Measurements from ENCODE around the gene DUSP9.

The DUSP9 gene

DNA sequence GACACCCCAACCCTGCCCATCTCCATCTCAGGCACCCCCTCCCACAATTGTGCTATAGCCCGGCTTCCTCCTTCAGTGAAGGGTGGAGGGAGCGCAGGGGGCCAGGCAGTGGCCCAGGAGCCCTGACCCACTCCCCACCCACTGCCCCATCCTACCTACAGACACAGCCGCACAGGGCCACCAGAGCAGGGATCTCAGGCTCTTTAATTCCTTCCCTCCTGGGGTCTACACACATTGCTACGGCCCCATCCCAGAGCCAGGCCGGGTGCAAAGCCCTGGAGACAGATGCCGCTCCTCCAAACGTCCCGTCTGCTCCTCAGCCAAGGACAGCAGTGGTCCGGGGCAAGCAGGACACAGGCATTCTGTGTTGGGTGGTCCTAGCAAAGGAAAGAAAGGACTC, 12.8 kb upstream of the DUSP9 start:
- TF ChIP-seq, protein P1, sequence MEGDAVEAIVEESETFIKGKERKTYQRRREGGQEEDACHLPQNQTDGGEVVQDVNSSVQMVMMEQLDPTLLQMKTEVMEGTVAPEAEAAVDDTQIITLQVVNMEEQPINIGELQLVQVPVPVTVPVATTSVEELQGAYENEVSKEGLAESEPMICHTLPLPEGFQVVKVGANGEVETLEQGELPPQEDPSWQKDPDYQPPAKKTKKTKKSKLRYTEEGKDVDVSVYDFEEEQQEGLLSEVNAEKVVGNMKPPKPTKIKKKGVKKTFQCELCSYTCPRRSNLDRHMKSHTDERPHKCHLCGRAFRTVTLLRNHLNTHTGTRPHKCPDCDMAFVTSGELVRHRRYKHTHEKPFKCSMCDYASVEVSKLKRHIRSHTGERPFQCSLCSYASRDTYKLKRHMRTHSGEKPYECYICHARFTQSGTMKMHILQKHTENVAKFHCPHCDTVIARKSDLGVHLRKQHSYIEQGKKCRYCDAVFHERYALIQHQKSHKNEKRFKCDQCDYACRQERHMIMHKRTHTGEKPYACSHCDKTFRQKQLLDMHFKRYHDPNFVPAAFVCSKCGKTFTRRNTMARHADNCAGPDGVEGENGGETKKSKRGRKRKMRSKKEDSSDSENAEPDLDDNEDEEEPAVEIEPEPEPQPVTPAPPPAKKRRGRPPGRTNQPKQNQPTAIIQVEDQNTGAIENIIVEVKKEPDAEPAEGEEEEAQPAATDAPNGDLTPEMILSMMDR (conservative IDR thresholded peaks at IDR 0.05): no peak
- H3K27ac ChIP-seq: no peak overlapping the region

DNA sequence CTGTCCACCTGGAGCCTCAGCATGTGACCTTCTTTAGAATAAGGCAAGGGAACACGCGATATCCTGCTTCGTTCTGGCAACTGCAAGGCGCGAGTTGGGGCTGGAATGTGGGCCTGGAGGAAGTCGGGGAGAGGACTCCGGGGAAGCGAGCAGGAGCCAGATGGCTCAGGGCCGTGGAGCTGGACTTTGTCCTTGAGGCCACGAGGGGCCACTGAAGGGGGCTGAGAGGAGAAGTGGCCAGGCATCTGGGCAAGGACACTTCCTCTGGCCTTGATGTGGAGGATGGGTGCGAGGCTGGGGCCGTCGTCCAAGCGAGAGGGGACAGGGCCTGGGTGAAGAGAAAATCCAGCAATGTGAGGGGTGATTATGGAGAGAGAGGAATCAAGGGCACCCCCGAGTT, 12.2 kb upstream of the DUSP9 start:
- TF ChIP-seq, protein P1 (conservative IDR thresholded peaks at IDR 0.05): no peak
- no peak overlapping the region for H3K27ac ChIP-seq

DNA sequence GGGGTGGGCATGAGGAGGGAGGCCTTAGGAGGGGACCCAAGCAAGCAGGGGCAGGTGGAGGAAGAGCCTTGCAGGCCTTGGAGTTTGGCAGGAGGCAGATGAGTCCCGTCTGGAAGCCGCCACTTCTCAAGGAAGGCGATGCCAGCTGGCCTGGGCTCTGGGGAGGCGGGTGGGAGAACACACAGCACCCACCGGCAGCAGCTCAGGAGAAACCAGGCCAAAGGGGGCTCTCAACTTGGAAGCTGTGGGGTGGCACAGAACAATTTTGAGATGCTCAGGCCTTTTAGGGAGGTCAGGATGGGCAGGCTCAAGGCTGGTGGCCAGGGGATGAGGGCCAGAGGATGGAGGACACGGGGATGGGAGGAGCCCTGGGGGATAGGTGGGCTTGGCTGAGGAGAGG, 11.6 kb upstream of the DUSP9 start:
- TF ChIP-seq, protein P1 (conservative IDR thresholded peaks at IDR 0.05): no peak
- H3K27ac ChIP-seq: no peak overlapping the region

DNA sequence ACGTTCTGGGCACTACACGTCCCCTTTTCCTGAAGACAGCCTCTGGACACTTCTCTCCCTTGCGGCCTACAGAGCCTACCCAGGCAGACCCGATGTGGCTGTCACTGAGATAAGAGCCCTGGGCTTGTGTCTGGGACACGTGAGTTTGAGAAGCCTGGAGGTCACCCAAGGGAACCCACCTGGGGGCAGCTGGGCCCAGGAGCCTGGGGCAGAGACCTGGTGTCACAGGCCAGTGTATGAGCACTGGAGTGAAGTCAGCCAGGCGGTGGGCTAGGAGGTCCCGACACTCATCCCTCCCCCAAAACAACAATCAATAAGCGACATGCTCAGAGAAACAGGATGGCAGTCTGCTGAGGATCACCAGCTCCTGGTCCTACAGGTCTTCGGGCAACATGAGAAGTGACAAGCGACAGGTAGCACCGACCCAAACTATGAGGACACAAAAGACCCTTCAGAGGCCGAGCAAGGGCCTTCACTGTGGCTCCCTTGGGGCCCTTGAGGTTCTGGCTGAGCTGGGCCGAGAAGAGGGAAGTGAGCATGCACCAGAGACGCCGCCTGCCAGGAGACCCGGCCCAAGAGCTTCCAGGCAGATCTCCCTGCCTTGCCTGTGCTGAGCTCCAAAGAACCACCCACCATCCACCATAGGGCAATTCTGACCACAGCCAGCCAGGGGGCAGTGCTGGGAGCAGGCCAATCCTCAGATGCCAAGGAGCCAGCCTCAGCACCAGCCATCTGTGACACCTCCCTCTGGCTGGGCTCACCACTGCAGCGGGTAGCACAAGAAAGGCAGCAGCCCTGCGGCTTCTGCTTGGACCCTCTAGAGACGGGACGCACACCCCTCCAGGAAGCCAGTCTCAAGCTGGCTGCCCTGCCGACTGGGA, 11.0 kb upstream of the DUSP9 start:
- H3K27ac ChIP-seq: no peak overlapping the region
- TF ChIP-seq, protein P1 (conservative IDR thresholded peaks at IDR 0.05): peak; percentile 49

DNA sequence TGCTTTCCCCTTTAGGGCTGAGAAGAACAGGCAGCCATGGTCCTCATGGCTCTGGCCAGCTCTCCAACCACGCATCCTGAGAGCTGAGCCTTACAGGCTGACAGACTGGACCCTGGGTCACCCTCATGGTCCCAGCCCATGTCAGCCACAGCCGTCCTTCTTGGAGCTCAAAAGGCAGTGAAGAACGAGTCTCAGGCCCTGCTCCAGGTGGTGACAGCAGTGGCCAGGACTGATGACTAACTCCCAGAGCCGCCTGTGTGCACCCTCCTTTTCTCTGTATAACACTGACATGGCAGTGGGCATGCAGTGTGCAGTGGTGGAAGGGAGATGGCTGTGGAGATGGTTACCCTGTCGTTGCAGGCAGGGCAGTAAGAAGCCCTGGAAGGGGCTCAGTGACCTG, 10.3 kb upstream of the DUSP9 start:
- H3K27ac ChIP-seq: no peak overlapping the region
- TF ChIP-seq, protein P1 (conservative IDR thresholded peaks at IDR 0.05): no peak

DNA sequence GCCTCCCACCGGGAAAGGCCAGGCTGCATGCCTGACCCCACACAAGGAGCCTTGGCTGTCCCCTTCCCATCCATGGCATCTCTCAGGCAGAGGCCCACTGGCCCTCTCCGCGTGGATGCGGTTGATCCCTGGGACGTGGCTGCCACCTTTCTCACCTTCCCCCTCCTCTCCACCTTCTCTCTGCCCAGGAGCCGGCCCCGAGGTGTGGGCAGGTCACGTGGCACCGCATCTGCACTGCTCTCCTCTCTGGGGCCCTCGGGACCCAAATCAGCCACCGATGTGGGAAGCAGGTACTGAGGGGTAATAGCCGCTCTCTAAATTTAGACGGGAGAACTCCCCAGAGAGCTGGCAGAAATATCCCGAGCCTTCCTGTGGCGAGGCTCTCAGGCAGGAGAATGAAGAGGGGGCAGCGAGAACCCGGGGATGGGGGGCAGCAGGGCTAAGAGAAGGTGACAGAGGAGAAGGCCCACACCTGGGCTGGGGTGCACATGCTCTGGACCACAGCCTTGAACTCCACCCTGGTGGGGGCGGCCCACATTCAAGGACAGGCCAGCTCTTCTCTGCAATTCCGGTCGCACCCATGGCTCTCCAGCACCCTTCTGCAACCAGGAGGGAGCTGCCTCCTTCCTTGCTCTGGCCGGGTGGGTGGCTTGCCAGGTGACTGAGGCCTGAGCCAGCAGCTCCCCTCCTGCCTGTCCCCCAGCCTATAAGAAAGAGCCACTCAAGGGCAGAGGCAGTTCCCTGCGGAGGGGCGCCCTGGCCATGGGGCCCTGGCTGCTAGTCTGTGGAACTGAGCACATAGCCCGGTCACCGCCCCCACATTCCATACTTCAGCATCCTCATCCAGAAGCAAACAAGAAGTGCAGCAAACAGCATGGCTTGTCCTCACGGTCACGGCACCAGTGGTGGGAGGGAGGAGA, 9.6 kb upstream of the DUSP9 start:
- H3K27ac ChIP-seq: no peak overlapping the region
- TF ChIP-seq, protein P1 (conservative IDR thresholded peaks at IDR 0.05): no peak

DNA sequence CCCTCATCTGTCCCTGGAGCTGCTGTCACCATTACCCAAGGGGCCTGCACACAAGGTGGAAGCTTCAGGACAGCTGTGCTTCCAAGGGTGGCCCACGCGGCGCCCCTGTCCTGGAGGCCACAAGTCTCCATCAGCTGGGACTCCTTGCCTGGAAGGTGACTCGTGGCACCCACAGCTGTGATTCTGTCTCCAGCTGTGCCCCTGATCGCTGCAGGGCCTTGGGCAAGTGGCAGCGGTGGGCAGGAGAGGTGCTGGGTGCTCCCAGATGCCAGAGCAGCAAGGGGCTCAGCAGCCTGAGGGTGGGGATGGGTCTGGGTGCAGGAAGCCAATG, 9.0 kb upstream of the DUSP9 start:
- TF ChIP-seq, protein P1 (conservative IDR thresholded peaks at IDR 0.05): no peak

More for the DNA sequence above, 9.0 kb upstream of the DUSP9 start:
- H3K27ac ChIP-seq: no peak overlapping the region

All from VCaP (cell line).